OCI-LY3 (cell line): ENCODE results near the gene DAAM2.

ENCODE experiments used
- H2AFZ ChIP-seq: fragments of 200-600, 300-600 bp; shearing (Covaris generic); 2 replicates; pipeline ENCODE4 v1.6.0; 2014; ENCODE audit warnings: antibody characterized with exemption, low read depth, low read length
- H3K27ac ChIP-seq: fragments of 200-600, 300-600 bp; sonication (generic); 2 replicates; pipeline ENCODE4 v1.5.1; 2014; ENCODE audit warnings: mild to moderate bottlenecking, low read length, moderate library complexity, mixed read lengths
- H3K27me3 ChIP-seq: fragments of 200-600, 300-600 bp; sonication (generic); 2 replicates; pipeline ENCODE4 v1.6.1; 2014; ENCODE audit warnings: low read depth, low read length, mixed read lengths
- H3K36me3 ChIP-seq: fragments of 200-600, 300-600 bp; sonication (generic); replicated peaks from 2 replicates; pipeline ENCODE3; 2014; ENCODE audit warnings: low read depth, low read length, mixed read lengths
- H3K4me1 ChIP-seq: fragments of 300-600, 200-600 bp; sonication (generic); 2 replicates; pipeline ENCODE4 v1.6.1; 2014; ENCODE audit warnings: low read length, mixed read lengths
- H3K4me2 ChIP-seq: fragments of 200-600, 300-600 bp; sonication (generic); 2 replicates; pipeline ENCODE4 v1.6.1; 2014; ENCODE audit warnings: low read length, mixed read lengths
- H3K4me3 ChIP-seq: fragments of 300-600, 200-600 bp; sonication (generic); 2 replicates; pipeline ENCODE4 v1.5.1; 2014; ENCODE audit warnings: antibody characterized with exemption, mild to moderate bottlenecking, low read length, moderate library complexity
- H3K79me2 ChIP-seq: fragments of 300-600, 200-600 bp; shearing (Covaris generic); 2 replicates; pipeline ENCODE4 v1.6.1; 2014; ENCODE audit warnings: mild to moderate bottlenecking, low read length, mixed read lengths
- H3K9ac ChIP-seq: fragments of 300-600, 200-600 bp; shearing (Covaris generic); 2 replicates; pipeline ENCODE4 v1.6.0; 2014; ENCODE audit warnings: mild to moderate bottlenecking, low read length, moderate library complexity
- H3K9me3 ChIP-seq: fragments of 200-600, 300-600 bp; shearing (Covaris generic); 2 replicates; pipeline ENCODE4 v1.6.1; 2014; ENCODE audit warnings: low read length, mixed read lengths; ENCODE audit not compliant: insufficient read depth
- H4K20me1 ChIP-seq: fragments of 200-600, 300-600 bp; sonication (generic); 2 replicates; pipeline ENCODE4 v1.6.1; 2016; ENCODE audit warnings: low read length, mixed read lengths; ENCODE audit not compliant: insufficient read depth
- CTCF ChIP-seq: fragments of 200-600, 300-600 bp; sonication (generic); IDR thresholded peaks from 2 replicates; pipeline ENCODE4 v1.5.1; 2014; ENCODE audit warnings: antibody characterized with exemption, low read length, low read depth
- EZH2phosphoT487 ChIP-seq: fragments of 200-600 bp; shearing (Covaris generic); IDR thresholded peaks from 2 replicates; pipeline ENCODE4 v1.6.1; 2018; ENCODE audit warnings: antibody characterized with exemption, mixed run types, low read depth

Gene DAAM2

DNA sequence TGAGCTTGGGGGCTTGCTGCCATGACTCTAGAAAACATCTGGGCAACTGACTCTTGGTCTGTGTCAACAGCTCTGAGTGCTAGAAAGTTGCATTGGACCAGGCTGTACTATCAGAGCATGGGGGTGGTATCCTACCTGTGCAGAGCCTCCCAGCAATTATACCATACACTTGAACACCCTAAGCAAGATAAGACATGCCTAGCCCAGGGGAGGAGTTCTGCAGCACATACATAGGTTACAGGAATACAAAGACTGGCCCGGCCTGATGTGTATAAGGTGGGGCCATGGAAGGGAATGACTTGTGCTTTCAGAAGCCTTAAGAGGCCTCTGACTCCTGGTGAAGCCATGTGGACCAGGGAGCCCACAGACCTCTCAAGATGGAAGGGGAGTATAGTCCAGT, 153.4 kb downstream of the DAAM2 start:
- TF ChIP-seq CTCF (no peak), EZH2phosphoT487 (no peak)
- H3K36me3 ChIP-seq, result no peaks in the 10 kb centered on the region
- no peaks in the 10 kb centered on the region for H3K4me1 ChIP-seq
- H3K9ac ChIP-seq, result no peak overlapping the region
- peaks cover 17% of the 10 kb centered on the region for H3K27me3 ChIP-seq
- H2AFZ ChIP-seq, result no peak overlapping the region
- no peak overlapping the region for H3K4me3 ChIP-seq
- no peak overlapping the region for H3K27ac ChIP-seq
- H3K79me2 ChIP-seq, result no peaks in the 10 kb centered on the region
- H4K20me1 ChIP-seq, result no peaks in the 10 kb centered on the region
- no peak overlapping the region for H3K4me2 ChIP-seq
- H3K9me3 ChIP-seq, result no peaks in the 10 kb centered on the region

GRCh38 chr6:39947611-39948068, 155.5 kb downstream of the DAAM2 start:
- no peak overlapping the region for H3K9ac ChIP-seq
- H3K27ac ChIP-seq, result no peak overlapping the region
- H4K20me1 ChIP-seq, result no peaks in the 10 kb centered on the region
- no peak for TF ChIP-seq CTCF
- no peak for TF ChIP-seq EZH2phosphoT487
- H3K9me3 ChIP-seq, result no peaks in the 10 kb centered on the region
- no peak overlapping the region for H2AFZ ChIP-seq
- H3K4me2 ChIP-seq, result no peak overlapping the region
- H3K4me3 ChIP-seq, result no peak overlapping the region
- no peaks in the 10 kb centered on the region for H3K4me1 ChIP-seq
- peaks cover 36% of the 10 kb centered on the region for H3K27me3 ChIP-seq
- H3K36me3 ChIP-seq, result no peaks in the 10 kb centered on the region
- no peaks in the 10 kb centered on the region for H3K79me2 ChIP-seq

DNA sequence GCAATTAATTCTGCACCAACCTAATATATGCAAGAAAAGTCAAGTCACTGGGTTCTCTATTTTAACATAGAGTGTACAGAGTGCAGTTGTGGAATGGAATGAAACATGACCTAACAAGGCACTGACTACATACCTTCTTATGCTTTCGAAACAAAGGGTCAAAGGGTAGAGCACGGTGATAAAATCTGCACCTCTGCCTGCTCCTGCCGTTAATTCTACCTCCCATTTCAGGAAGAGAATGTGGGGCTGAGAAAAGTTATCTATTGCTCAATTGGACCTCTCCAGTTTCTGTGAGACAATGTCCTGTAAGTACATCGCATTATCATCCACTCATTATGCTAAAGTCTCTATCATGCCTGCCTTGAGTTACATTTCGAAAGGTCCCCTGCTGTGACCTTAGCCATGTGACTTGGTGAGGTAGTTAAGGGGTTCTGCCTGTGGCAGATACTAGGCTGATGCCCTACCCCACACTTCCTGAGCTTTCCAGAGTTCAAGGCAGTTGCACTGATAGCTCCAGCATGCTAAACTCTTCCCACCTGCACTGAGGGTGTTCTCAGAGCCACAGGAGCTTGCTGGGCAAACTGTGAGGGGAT, 156.1 kb downstream of the DAAM2 start:
- H3K4me3 ChIP-seq, result no peak overlapping the region
- no peaks in the 10 kb centered on the region for H4K20me1 ChIP-seq
- TF ChIP-seq EZH2phosphoT487, result no peak
- H3K36me3 ChIP-seq, result no peaks in the 10 kb centered on the region
- no peak overlapping the region for H3K4me2 ChIP-seq
- H3K27ac ChIP-seq, result no peak overlapping the region
- H2AFZ ChIP-seq, result no peak overlapping the region
- peaks cover 42% of the 10 kb centered on the region for H3K27me3 ChIP-seq
- no peaks in the 10 kb centered on the region for H3K79me2 ChIP-seq
- no peaks in the 10 kb centered on the region for H3K9me3 ChIP-seq
- H3K9ac ChIP-seq, result no peak overlapping the region
- H3K4me1 ChIP-seq, result no peaks in the 10 kb centered on the region

DNA sequence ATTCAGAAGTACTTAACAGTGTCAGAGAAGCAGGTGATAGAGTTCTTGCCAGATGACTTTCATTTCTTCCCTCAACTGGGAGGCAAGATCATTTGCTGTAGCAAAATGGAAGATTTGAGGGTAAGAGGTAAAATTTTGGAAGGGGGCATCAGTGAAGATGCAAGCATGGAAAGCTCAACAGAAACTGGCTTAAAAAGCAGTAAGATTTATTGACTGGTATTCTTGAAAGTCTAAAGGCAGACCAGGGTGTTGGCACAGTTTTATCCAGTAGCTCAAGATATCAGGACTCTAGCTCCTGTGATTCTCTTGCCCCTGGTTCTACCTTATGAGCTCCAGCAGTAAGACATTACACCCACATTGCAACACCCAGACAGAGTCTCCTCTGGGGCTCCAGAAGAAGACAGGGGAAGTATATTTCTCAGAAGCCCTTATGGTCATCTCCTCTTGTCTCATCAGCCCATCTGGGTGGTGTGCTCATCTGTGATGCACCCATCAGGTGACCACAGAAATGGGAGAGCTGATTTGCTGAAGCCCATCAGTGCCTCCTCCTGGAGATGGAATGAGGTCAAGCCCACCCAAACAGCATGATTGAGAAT, 158.0 kb downstream of the DAAM2 start:
- TF ChIP-seq CTCF, result no peak
- TF ChIP-seq EZH2phosphoT487, result no peak
- H4K20me1 ChIP-seq, result no peaks in the 10 kb centered on the region
- H3K79me2 ChIP-seq, result no peaks in the 10 kb centered on the region
- H3K4me1 ChIP-seq, result no peaks in the 10 kb centered on the region
- peaks cover 46% of the 10 kb centered on the region for H3K27me3 ChIP-seq
- no peak overlapping the region for H2AFZ ChIP-seq
- no peak overlapping the region for H3K4me2 ChIP-seq
- H3K27ac ChIP-seq, result no peak overlapping the region
- no peak overlapping the region for H3K4me3 ChIP-seq
- H3K36me3 ChIP-seq, result no peaks in the 10 kb centered on the region
- no peaks in the 10 kb centered on the region for H3K9me3 ChIP-seq
- H3K9ac ChIP-seq, result no peak overlapping the region
